Thyroid gland (tissue), 4 donors: ENCODE data around the gene TRAFD1.

ENCODE experiments used
- POLR2A ChIP-seq, 2 donors: fragments of 450-650 bp; IDR thresholded peaks; one replicate each; pipeline ENCODE4 v1.6.1; 2017; ENCODE audit warnings: antibody characterized with exemption in 2 of 2, mild to moderate bottlenecking in 2 of 2, moderate library complexity in 1 of 2
- TF ChIP-seq, protein P1 (sequence below), 6 experiments: fragments of 200-600 bp in 3 of 6; fragments of 450-650 bp in 3 of 6; sonication (generic) in 3 of 6; IDR thresholded peaks; one replicate each; pipeline ENCODE4 v1.5.1; 2016 to 2019; ENCODE audit warnings: antibody characterized with exemption in 6 of 6, mild to moderate bottlenecking in 2 of 6, inconsistent platforms in 1 of 6, moderate library complexity in 1 of 6

DNA sequence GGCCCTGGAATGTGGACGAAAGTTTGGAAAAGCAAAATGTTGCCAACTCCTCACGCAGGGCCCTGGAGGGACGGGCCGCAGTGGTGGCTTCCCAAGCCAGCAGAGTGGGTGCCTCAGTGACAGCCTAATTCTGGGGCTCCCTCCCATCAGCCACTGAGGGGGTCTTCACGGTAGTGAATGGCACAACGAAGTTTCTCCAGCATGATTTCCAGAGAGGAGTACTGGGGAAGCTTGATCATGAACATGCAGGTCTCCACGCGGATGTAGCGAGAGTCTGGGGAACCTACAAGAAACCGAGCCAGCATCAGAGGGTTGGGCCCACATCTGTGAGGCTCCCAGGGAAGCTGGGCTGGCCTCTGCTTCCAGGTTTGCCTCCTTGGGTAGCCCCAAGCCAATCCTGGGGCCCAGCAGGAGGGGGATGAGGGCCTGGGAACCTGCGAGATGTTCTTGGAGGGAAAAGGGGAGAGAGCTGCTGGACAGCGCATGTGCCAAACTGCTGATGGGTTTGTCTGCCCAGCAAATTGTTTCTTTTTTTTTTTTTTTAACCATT is 37.0 kb downstream of the TRAFD1 start:
- TF ChIP-seq POLR2A (IDR thresholded peaks at IDR 0.05), result no peak
- TF ChIP-seq, protein P1, sequence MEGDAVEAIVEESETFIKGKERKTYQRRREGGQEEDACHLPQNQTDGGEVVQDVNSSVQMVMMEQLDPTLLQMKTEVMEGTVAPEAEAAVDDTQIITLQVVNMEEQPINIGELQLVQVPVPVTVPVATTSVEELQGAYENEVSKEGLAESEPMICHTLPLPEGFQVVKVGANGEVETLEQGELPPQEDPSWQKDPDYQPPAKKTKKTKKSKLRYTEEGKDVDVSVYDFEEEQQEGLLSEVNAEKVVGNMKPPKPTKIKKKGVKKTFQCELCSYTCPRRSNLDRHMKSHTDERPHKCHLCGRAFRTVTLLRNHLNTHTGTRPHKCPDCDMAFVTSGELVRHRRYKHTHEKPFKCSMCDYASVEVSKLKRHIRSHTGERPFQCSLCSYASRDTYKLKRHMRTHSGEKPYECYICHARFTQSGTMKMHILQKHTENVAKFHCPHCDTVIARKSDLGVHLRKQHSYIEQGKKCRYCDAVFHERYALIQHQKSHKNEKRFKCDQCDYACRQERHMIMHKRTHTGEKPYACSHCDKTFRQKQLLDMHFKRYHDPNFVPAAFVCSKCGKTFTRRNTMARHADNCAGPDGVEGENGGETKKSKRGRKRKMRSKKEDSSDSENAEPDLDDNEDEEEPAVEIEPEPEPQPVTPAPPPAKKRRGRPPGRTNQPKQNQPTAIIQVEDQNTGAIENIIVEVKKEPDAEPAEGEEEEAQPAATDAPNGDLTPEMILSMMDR (IDR thresholded peaks at IDR 0.05), result no peak
